Measurements from ENCODE around the gene FRMPD4. TPM values are rescaled to one million over a fixed set of nuclear protein-coding genes. Genes with fewer than 3 reads are reported as not detected.

FRMPD4 gene
- total and polyA plus RNA-seq, 2 of the 13 experiments (the other 11 are each of a cell fraction or from before 2014, with no cell fraction given): not detected

GRCh38 chrX:12206413-12206812, 68.1 kb downstream of the FRMPD4 start (continued):
- TF ChIP-seq ZNF263 (CRISPR knock-in tag; IDR thresholded peaks at IDR 0.05) (no peak), SAFB2 (CRISPR knock-in tag; IDR thresholded peaks at IDR 0.05; ENCODE audit: borderline replicate concordance, low read depth) (no peak), MATR3 (CRISPR knock-in tag; IDR thresholded peaks at IDR 0.05) (no peak), PHF20 (CRISPR knock-in tag; IDR thresholded peaks at IDR 0.05) (no peak), ZFP41 (CRISPR knock-in tag; IDR thresholded peaks at IDR 0.05; ENCODE audit: borderline replicate concordance) (no peak), HOXA3 (CRISPR knock-in tag; IDR thresholded peaks at IDR 0.05) (no peak), ARNTL (CRISPR knock-in tag; IDR thresholded peaks at IDR 0.05) (no peak), ZSCAN12 (CRISPR knock-in tag; IDR thresholded peaks at IDR 0.05) (no peak), IKZF4 (CRISPR knock-in tag; IDR thresholded peaks at IDR 0.05; ENCODE audit: borderline replicate concordance, low read depth, not compliant biosample characterization) (no peak), CAMTA2 (CRISPR knock-in tag; IDR thresholded peaks at IDR 0.05; ENCODE audit: borderline replicate concordance) (no peak), ZFP37 (CRISPR knock-in tag; IDR thresholded peaks at IDR 0.05; ENCODE audit: borderline replicate concordance) (no peak)

DNA sequence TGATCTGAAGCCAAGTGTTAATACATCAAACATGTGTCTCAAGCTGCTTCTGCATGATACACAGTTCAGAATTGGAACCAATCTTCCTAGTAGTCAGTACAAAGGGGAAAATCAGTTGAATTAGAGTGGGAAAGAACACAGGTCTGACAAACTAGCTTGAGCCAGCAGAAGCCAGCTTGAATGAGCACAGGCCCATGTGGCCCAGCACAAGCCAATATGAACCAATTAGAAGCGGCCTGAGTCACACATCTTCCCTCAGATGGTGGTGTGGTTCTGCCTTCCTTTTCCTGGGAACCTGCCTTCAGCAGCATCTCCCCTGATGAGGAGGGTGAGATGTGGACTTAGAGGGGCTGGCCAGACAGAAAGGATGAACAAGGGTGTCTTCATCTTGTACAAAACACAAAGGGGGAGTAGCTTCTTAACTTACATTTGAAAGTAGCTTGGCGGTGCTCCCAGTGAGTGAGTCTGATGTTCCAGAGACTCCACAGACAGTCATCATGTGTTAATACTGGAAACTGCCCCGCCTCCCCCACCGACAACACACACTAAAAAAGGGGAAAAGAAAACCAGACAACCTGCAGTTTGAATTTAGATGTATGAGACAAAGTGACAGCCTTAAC, 72.0 kb downstream of the FRMPD4 start:
- intact Hi-C loops (cut with micrococcal nuclease; ENCODE audit: unreplicated experiment): no loop called here
- POLR2A ChIA-PET: no interaction called here
- no peak overlapping the region for H3K4me2 ChIP-seq (ENCODE audit: low read depth, low read length)
- ATAC-seq (no peak), FAIRE-seq (no peak), DNase-seq (ENCODE audit: low spot score) (no peak)
- no peaks in the 10 kb centered on the region for H3K27me3 ChIP-seq (ENCODE audit: control insufficient read depth in 1 of 2, insufficient read depth in 2 of 2, low read length in 2 of 2)
- H4K20me1 ChIP-seq (ENCODE audit: insufficient read depth, low read length): no peaks in the 10 kb centered on the region
- H3K9me3 ChIP-seq (ENCODE audit: low read length): no peaks in the 10 kb centered on the region
- no peak overlapping the region for H3K9ac ChIP-seq (ENCODE audit: insufficient read depth, low read depth, low read length)
- H3K36me3 ChIP-seq (replicated peaks in 1 of 2; ENCODE audit: control insufficient read depth in 1 of 2, insufficient read depth in 2 of 2, low read length in 2 of 2): no peaks in the 10 kb centered on the region
- 5% methylated on average over 3 of the region's 4 CpGs for WGBS (ENCODE audit: low lambda C conversion rate)
- in situ Hi-C loops (cut with HindIII; ENCODE audit: extremely low pct_ligation_motif_present, low pct_unique_long_range_greater_than_20kb): no loop called here
- CTCF ChIA-PET (ENCODE audit: low intra/inter-chr PET ratio, low total read pairs): no interaction called here
- no peak overlapping the region for H3K4me3 ChIP-seq (replicated peaks in 1 of 3; ENCODE audit: insufficient read depth in 1 of 3, low read depth in 2 of 3, low read length in 3 of 3)
- BruUV-seq (replicated peaks): no TSS peak
- no peaks in the 10 kb centered on the region for H3K4me1 ChIP-seq (ENCODE audit: insufficient read depth, low read length)
- H3K79me2 ChIP-seq (ENCODE audit: insufficient read depth, low read length): no peaks in the 10 kb centered on the region
- H3K27ac ChIP-seq (ENCODE audit: extremely low read length, insufficient read depth, low read length): no peak overlapping the region
- H2AFZ ChIP-seq (ENCODE audit: low read length): no peak overlapping the region
- TF ChIP-seq YEATS4 (CRISPR knock-in tag; IDR thresholded peaks at IDR 0.05; ENCODE audit: borderline replicate concordance) (no peak), BORCS8-MEF2B (CRISPR knock-in tag; IDR thresholded peaks at IDR 0.05) (no peak), SOX5 (CRISPR knock-in tag; IDR thresholded peaks at IDR 0.05; ENCODE audit: borderline replicate concordance) (no peak), CHD4 (IDR thresholded peaks at IDR 0.05; ENCODE audit: borderline replicate concordance, low read length) (no peak), ZNF441 (CRISPR knock-in tag; IDR thresholded peaks at IDR 0.05; ENCODE audit: borderline replicate concordance) (no peak), ZC3H4 (CRISPR knock-in tag; IDR thresholded peaks at IDR 0.05; ENCODE audit: borderline replicate concordance) (no peak), REPIN1 (CRISPR knock-in tag; IDR thresholded peaks at IDR 0.05; ENCODE audit: borderline replicate concordance, low read depth) (no peak), KAT2B (IDR thresholded peaks at IDR 0.05; ENCODE audit: borderline replicate concordance, low read depth, low read length) (no peak), SP140L (CRISPR knock-in tag; IDR thresholded peaks at IDR 0.05; ENCODE audit: borderline replicate concordance) (no peak), IKZF1 (IDR thresholded peaks at IDR 0.05) (no peak), ZNF33A (CRISPR knock-in tag; IDR thresholded peaks at IDR 0.05; ENCODE audit: borderline replicate concordance) (no peak), GABPA (IDR thresholded peaks at IDR 0.05; ENCODE audit: low read depth, low read length) (no peak), GABPA (CRISPR knock-in tag; IDR thresholded peaks at IDR 0.05; ENCODE audit: low read depth) (no peak)
- TF ChIP-seq, protein P1, sequence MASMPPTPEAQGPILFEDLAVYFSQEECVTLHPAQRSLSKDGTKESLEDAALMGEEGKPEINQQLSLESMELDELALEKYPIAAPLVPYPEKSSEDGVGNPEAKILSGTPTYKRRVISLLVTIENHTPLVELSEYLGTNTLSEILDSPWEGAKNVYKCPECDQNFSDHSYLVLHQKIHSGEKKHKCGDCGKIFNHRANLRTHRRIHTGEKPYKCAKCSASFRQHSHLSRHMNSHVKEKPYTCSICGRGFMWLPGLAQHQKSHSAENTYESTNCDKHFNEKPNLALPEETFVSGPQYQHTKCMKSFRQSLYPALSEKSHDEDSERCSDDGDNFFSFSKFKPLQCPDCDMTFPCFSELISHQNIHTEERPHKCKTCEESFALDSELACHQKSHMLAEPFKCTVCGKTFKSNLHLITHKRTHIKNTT (CRISPR knock-in tag; IDR thresholded peaks at IDR 0.05): no peak
- TF ChIP-seq, protein P2, sequence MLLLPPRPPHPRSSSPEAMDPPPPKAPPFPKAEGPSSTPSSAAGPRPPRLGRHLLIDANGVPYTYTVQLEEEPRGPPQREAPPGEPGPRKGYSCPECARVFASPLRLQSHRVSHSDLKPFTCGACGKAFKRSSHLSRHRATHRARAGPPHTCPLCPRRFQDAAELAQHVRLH (CRISPR knock-in tag; IDR thresholded peaks at IDR 0.05; ENCODE audit: borderline replicate concordance, low read depth): no peak

Measured in HepG2 (cell line).